Osteocyte (in vitro differentiated cells): ENCODE measurements around the gene CASR. TPM values are rescaled to one million over a fixed set of nuclear protein-coding genes. Genes with fewer than 3 reads are reported as not detected.

Experiments
- DNase-seq: peaks from one replicate; pipeline ENCODE4 v3.0.0; 2021; ENCODE audit warnings: mixed read lengths; ENCODE audit not compliant: unreplicated experiment; ENCODE audit errors: extremely low spot score
- H3K27ac Mint-ChIP-seq: one replicate; pipeline ENCODE4 v1.8.0; 2021; ENCODE audit warnings: mild to moderate bottlenecking, mixed read lengths; ENCODE audit not compliant: unreplicated experiment
- H3K27me3 Mint-ChIP-seq: one replicate; pipeline ENCODE4 v1.8.0; 2021; ENCODE audit warnings: mixed read lengths; ENCODE audit not compliant: unreplicated experiment
- H3K36me3 Mint-ChIP-seq: one replicate; pipeline ENCODE4 v1.8.0; 2021; ENCODE audit warnings: mixed read lengths; ENCODE audit not compliant: unreplicated experiment
- H3K4me1 Mint-ChIP-seq: one replicate; pipeline ENCODE4 v1.8.0; 2021; ENCODE audit warnings: mixed read lengths; ENCODE audit not compliant: unreplicated experiment
- H3K4me3 Mint-ChIP-seq: one replicate; pipeline ENCODE4 v1.8.0; 2021; ENCODE audit warnings: mild to moderate bottlenecking, moderate library complexity, mixed read lengths; ENCODE audit not compliant: unreplicated experiment
- H3K9me3 Mint-ChIP-seq: one replicate; pipeline ENCODE4 v1.8.0; 2021; ENCODE audit warnings: mixed read lengths; ENCODE audit not compliant: unreplicated experiment
- total RNA-seq: library from RNA; stranded (reverse); gene quantifications from 2 replicates; pipeline ENCODE4 v1.2.1, GENCODE V29; 2021
- TF ChIP-seq, protein P1 (sequence below): fragments of 200-600 bp; sonication (generic); IDR thresholded peaks from 2 replicates; pipeline ENCODE4 v1.5.0; 2021; ENCODE audit warnings: antibody characterized with exemption, mild to moderate bottlenecking, moderate library complexity

The CASR gene
- total RNA-seq, 1 donor from 2014 or later = not detected

DNA sequence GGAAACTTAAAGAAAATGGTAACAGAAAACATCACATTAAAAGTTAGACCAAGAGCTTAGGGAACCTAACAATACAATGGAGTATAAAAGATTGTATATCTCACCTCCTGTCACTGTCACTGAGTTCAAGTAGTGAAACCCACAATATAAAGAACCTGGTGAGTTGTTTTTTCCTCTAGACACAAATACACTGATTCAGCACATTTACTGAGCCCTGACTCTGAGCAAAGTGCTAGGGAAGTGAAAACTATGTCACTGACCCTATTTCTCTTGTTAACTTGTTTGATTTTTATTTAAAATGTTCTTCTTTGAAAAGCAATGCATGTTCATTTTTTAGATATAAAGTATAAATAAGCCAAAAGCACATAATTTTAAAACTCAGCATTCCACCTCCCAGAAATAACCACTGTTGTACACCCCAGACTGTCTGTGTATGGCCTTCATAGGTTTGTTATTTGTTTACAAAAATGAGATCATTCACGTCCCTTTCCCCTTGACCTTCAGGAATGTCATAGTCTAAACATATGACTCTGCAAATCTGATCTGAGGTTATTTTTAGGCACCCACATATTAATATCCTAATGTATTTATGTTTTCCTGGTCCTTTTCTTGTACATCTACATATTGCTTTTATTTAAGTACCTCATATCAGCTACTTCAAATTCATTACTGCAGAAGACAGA, 72.4 kb downstream of the CASR start:
- no peaks in the 10 kb centered on the region for H3K36me3 Mint-ChIP-seq
- DNase-seq = no peak
- no peak overlapping the region for H3K4me3 Mint-ChIP-seq
- TF ChIP-seq, protein P1, sequence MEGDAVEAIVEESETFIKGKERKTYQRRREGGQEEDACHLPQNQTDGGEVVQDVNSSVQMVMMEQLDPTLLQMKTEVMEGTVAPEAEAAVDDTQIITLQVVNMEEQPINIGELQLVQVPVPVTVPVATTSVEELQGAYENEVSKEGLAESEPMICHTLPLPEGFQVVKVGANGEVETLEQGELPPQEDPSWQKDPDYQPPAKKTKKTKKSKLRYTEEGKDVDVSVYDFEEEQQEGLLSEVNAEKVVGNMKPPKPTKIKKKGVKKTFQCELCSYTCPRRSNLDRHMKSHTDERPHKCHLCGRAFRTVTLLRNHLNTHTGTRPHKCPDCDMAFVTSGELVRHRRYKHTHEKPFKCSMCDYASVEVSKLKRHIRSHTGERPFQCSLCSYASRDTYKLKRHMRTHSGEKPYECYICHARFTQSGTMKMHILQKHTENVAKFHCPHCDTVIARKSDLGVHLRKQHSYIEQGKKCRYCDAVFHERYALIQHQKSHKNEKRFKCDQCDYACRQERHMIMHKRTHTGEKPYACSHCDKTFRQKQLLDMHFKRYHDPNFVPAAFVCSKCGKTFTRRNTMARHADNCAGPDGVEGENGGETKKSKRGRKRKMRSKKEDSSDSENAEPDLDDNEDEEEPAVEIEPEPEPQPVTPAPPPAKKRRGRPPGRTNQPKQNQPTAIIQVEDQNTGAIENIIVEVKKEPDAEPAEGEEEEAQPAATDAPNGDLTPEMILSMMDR = no peak
- peaks cover 6% of the 10 kb centered on the region for H3K27me3 Mint-ChIP-seq
- H3K27ac Mint-ChIP-seq = no peak overlapping the region
- H3K9me3 Mint-ChIP-seq = no peaks in the 10 kb centered on the region
- no peaks in the 10 kb centered on the region for H3K4me1 Mint-ChIP-seq

DNA sequence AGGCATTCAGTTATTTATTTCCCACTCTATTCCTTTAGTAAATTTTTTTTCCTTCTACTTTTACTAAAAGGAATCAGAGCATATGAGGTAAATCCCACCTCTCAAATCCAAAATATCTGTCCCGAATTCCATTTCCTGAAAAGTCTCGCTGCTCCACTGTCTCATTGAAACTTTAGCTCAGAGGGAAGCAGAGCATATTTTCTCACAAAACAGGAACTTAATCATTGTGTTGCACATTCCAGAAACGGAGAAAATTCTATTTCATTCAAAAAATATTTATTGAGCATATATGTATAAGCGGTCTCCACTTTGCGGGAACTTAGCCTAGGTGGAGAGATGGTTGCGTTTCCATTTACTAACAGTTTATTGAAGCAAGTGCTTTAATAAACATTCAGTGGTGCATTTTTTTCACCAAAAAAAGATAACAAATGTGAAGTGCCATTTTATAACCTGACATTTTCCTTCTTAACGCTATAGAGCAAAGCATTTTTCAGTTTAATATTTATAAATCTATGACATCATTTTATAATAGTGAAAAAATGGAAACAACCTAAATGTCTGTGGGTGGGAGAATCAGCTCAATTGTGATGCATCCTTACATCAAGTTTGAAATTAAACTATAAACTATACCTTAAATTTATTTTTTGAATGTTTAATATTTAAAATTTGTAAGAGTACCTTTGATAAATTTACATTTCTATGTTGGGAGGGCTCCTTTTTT, 74.3 kb downstream of the CASR start:
- Mint-ChIP-seq H3K36me3 (no peaks in the 10 kb centered on the region), H3K27ac (no peak overlapping the region), H3K4me1 (no peaks in the 10 kb centered on the region), H3K4me3 (no peak overlapping the region), H3K9me3 (no peaks in the 10 kb centered on the region), H3K27me3 (peaks cover 6% of the 10 kb centered on the region)
- no peak for DNase-seq
- TF ChIP-seq, protein P1 = no peak

DNA sequence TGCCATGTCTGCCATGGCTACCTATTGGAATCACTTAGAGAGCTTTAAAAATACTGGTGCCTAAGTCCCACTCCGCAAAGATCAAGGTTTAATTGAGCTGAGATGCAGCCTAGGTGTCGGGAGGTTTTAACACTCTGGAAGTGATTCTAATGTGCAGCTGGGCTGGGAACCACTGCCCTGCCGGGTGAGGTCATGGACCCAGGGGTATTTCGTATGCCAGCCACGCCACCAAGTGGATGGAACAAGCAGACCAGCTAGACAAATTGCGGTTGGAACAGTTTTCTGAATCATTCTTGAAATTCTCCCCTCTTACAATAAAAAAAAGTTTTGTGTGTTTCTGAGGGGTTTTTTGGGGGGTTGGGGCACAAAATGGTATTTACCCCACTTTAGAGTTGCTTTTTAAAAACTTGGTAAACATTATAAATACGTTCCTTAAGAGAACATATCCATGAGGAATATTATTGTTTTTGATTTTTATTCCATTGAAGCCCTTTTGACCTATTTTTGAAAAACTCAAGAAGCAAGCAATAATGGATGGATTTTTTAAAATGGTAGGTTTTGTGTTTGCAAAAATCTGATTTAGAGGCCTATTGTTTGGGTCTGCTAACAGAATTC, 75.4 kb downstream of the CASR start:
- no peak overlapping the region for H3K27ac Mint-ChIP-seq
- H3K4me3 Mint-ChIP-seq = no peak overlapping the region
- no peak for DNase-seq
- peaks cover 6% of the 10 kb centered on the region for H3K27me3 Mint-ChIP-seq
- TF ChIP-seq, protein P1 = peak; percentile 52
- no peaks in the 10 kb centered on the region for H3K4me1 Mint-ChIP-seq
- H3K36me3 Mint-ChIP-seq = no peaks in the 10 kb centered on the region
- H3K9me3 Mint-ChIP-seq = no peaks in the 10 kb centered on the region

DNA sequence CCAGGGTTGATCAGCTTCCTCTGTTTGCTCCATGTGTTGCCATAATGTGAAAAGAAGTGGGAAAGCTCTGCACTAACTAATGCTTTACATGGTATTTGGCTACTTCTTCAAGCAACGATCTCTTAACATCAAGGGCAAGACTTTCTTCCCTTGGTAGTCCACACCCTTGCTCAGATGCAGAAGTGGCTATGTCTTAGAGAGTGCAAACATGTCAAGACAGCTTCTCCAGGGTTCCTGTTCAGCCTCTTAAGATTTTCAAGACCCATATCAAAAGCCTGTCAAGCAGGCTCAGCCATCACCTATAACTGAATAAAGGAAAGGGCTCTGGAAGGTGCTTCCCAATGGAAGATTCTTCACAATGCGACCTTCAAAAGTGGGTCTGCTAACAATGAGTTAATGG, 76.7 kb downstream of the CASR start:
- Mint-ChIP-seq H3K4me1 (no peaks in the 10 kb centered on the region), H3K4me3 (no peak overlapping the region), H3K9me3 (no peaks in the 10 kb centered on the region), H3K27ac (no peak overlapping the region), H3K27me3 (peaks cover 16% of the 10 kb centered on the region), H3K36me3 (no peaks in the 10 kb centered on the region)
- TF ChIP-seq, protein P1 = no peak
- no peak for DNase-seq

DNA sequence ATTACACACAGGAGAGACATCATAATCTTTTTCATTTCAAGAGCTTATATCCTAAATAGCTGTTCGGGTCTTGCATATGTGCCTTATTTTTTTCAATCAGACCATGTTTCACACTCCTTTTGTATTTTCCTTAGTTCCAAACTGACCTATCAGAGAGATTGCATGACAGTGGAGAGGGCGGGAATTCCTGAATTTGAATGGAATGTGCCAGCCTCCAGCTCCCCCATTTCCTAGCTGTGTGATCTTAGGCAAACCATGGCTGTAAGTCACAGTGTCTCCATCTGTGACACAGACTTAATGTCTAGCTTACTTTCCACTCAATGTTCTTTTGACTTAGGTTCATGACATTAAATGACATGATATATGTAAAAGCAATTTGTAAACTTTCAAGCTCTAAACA, 79.6 kb downstream of the CASR start:
- Mint-ChIP-seq H3K4me1 (no peaks in the 10 kb centered on the region), H3K27ac (no peak overlapping the region), H3K36me3 (no peaks in the 10 kb centered on the region), H3K9me3 (no peaks in the 10 kb centered on the region), H3K4me3 (no peak overlapping the region), H3K27me3 (peaks cover 19% of the 10 kb centered on the region)
- no peak for DNase-seq
- TF ChIP-seq, protein P1 = no peak
